Measurements from ENCODE around the gene ZMYND11.
"Not testable (repeated sequence)": the region's sequence is repeated elsewhere in the genome, so short reads cannot be mapped to it uniquely, and the experiment has no call there.

Gene ZMYND11

DNA sequence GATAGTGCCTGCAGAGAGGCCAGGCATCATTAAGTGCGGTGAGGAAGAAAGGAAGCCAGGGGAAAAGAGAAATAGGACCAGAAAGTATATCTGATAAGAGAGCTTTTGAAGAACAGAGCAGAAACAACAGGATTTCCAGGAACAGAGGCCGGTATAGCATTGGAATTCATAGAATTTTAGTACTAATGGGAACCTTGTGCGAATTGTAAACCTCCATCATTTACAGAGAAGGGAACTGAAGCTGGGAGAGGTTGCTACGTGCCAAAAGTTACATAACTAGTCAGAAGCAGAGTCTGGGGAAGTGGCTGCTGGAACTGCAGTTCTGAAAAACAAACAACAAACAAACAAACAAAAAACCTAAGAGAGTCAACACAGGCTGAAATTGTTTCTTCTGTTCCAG is 5.4 kb upstream of the ZMYND11 start:
- Histone ChIP-seq H3K4me3 (no peak overlapping the region), H3K27ac (no peak overlapping the region)

DNA sequence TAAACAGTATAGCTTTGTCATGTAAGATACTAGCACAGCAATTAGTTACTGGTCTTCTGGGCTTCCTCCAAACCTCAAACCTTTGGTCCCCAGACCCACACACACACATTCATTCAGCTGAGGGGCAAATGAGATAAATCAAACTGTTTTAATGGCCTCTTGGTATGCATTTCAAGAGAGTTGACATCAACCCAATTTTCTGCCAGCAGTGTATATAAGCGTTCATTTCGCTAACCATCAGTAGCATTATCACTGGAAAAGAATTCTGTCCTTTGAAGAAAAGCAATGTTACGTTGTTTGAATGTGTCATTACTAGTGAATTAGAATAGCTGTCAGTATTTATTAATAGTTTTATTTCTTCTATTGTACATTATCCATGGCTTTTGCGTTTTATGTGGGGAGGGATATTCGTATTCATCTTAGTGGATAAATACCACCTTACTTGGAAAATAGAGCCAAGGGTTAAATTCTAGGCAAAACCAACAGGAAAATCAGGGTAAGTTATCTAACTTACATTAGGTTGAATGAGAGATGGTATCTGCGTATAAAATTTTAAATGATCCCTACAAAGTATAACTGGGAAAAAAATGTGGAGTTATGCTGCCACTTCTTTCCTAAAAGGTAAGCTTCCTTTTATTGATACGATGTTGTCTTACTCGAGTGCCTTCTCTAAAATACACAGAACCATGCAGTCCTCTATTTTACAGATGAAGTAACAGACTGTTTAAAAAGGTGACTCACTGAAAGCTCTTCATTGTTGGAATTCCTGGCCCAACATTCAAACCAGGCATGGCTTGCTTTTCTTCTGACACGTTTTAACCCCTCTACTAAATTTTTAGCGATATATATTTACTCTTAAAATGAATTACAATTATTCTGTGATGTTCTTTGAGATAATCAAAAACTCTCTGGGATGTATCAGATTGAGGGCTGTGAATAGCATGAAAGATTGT is 2.0 kb upstream of the ZMYND11 start:
- no peak overlapping the region for H3K27ac ChIP-seq
- H3K4me3 ChIP-seq: peak overlapping the region in 1 of 7 experiments; percentile 83

GRCh38 chr10:134247-135131 is 766 bp upstream of the ZMYND11 start:
- Histone ChIP-seq H3K4me3 (peak overlapping the region; percentile 55 to 89 (median 72)), H3K27ac (peak overlapping the region; percentile 89 to 100 (median 98))

DNA sequence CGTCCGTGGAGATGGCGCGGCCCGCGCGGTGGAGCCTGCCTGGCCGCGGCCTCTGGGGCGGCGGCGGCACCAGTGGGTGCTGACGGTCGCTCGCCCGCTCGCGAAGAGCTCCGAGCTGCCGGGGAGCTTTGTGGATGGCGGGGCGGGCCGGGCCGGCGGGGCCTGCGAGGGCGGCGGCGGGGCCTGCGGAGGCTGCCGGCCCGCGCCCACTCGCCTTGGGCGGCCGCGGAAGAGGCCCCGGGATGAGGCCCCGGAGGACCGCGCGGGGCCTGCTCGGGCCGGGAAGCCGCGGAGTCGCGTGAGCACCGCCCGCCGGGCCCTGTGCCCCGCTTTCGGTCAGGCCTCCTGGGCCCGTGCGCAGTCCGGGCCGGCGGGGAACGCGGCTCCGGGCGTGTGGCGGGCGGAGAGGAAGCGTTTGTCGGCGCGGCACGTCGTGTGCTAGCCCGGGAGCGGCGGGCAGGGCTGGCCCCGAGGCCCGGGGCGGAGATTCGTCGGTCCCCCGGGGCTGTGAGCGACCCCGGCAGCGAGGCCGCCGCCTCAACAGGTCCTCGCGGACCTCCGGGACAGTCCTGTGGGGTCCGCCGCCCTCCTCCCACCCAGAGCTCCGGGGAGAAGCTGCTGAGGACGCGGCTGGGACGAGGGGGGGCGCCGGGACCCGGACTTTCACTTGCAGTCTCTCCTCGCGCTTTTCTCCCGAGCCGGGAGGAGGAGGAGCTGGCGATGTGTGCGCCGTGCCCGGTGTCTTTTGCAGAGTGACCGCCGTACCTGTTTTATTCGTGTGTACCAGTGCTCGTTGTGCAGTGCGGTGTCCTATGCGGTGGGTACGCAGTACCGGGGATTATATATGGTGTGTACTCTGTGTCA is 578 bp downstream of the ZMYND11 start:
- H3K27ac ChIP-seq: peak overlapping the region; percentile 92 to 100 (median 98)

DNA sequence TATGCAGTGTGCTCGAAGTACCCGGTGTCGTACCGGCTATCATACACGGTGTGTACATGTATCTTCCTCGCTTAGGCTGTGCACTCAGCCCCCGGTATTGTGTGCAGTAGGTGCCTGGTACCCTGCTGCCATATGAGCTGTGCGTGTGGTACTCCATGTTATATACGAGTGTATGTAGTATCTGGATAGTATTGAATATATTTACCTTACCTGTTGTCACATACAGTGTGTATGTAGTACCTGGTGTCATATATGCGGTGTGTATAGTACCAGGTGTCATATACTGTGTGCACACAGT is 1.2 kb downstream of the ZMYND11 start:
- H3K4me3 ChIP-seq: peak overlapping the region; percentile 55 to 89 (median 72)
- peak overlapping the region in 20 of 21 experiments; percentile 92 to 100 (median 98) for H3K27ac ChIP-seq

More for the DNA sequence above, 578 bp downstream of the ZMYND11 start:
- H3K4me3 ChIP-seq: peak overlapping the region; percentile 55 to 89 (median 72)

DNA sequence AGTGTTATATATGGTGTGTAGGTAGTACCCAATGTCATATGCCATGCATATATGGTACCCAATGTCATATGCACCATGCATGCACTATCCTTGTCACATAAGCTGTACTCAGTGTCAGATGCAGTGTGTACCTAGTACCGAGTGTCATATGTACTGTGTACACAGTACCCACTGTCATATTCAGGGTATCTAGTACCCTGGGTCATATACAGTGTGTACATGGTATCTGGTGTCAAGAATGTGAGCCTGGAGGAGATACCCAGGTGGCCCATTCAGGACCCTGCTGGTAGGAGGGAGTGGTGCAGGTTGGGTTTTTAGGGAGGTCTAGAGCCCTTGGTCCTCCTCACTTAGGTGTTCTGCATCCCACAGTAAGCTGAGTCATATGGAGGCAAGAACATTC is 1.8 kb downstream of the ZMYND11 start:
- no peak overlapping the region for H3K4me3 ChIP-seq
- no peak overlapping the region for H3K27ac ChIP-seq

DNA sequence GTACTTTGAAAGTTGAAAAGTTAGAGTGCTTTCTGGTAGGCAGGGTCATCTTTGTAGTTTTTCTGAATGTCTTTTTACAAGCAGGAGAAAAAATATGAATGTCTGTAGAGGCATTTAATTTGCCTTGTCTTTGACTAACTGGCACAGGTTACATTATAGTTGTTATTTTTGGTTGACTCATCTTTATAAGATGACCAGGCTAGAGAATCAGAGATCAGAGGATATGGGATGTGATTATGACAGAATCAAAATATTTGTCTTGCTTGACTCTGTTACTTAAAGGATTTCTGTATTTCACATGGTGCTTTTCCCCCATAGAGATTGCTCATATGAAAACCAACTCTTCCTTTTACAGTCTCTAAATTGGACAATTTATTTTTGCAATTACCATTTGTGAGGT is 2.4 kb downstream of the ZMYND11 start:
- Histone ChIP-seq H3K4me3 (no peak overlapping the region), H3K27ac (no peak overlapping the region)

GRCh38 chr10:142371-142770 is 7.1 kb downstream of the ZMYND11 start:
- Histone ChIP-seq H3K27ac (no peak overlapping the region), H3K4me3 (no peak overlapping the region)

DNA sequence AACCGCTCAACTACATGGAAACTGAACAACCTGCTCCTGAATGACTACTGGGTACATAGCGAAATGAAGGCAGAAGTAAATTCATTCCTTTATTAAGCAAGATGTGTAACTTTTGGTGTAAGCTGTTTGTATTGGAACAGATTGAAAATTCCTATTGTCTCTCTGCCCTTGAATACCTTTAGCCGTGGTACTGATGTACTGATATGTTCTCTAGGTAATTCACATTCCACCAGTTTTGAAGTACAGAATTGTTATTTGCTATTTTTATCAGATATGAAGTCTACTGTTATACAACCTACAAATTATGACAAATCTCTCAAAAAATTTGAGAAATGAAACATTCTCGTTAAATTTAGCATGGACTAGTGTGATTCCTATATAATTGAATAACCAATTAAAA is 17.7 kb downstream of the ZMYND11 start:
- no peak overlapping the region for H3K4me3 ChIP-seq
- no peak overlapping the region for H3K27ac ChIP-seq

- Histone ChIP-seq H3K27ac (no peak overlapping the region), H3K4me3 (no peak overlapping the region)
Measured at GRCh38 chr10:154348-154747, 19.1 kb downstream of the ZMYND11 start.

DNA sequence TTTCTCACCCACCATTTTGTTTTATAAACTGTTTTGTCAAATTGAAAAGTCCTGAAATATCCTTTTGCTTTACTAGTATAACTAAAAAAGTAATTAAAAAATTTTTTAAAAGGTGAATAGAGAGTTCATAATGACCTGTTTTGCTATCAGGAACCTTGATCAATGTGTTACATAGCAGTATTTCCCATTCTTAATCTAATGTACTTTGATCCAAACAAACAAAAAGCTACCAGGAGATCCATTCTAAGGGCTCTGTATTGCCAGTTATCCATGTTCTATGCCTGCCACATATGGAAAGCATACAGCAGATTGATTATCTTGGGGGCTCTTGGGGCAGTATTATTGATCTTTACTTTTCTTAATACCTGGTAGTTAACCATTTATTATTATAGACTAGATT is 32.1 kb downstream of the ZMYND11 start:
- H3K4me3 ChIP-seq: no peak overlapping the region
- no peak overlapping the region for H3K27ac ChIP-seq

DNA sequence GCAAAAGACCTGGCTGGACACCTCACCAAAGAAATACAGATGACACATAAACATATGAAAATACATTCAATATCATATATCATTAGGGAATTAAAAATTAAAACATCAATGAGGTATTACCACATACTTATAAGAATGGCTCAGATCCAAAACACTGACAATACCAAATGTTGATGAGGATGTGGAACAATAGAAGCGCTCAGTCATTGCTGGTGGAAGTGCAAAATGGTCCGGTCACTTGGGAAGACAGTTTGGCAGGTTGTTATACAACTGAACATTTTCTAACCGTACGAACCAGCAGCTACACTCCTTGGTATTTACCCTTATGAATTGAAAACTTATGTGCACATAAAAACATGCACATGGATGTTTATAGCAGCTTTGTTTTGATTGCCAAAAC is 38.5 kb downstream of the ZMYND11 start:
- Histone ChIP-seq H3K4me3 (no peak overlapping the region), H3K27ac (no peak overlapping the region)

GRCh38 chr10:176677-177076 is 41.4 kb downstream of the ZMYND11 start:
- Histone ChIP-seq H3K27ac (no peak overlapping the region), H3K4me3 (no peak overlapping the region)

DNA sequence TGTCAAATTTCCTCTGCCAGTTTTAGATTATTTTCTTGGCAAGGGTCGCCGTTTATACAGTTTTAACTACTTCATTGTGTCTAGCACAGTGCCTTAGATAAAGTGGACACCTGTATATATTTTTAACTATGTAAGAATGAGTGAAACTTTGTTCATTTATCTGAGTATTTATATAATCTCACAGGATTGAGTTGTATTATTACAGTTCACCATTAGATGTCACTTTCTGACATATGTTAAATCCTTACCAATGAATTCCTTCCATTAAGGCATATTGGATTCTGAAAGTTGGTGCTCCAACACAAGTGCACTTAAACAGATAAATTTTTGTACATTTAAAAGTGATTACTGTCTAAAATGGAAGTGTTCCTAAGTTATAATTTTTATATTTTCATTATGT is 43.0 kb downstream of the ZMYND11 start:
- no peak overlapping the region for H3K27ac ChIP-seq
- H3K4me3 ChIP-seq: no peak overlapping the region

- Histone ChIP-seq H3K27ac (no peak overlapping the region), H3K4me3 (no peak overlapping the region)
Measured at GRCh38 chr10:178723-179122, 43.5 kb downstream of the ZMYND11 start.

GRCh38 chr10:182441-183201 is 47.4 kb downstream of the ZMYND11 start:
- H3K27ac ChIP-seq: peak overlapping the region in 1 of 21 experiments; percentile 29
- H3K4me3 ChIP-seq: no peak overlapping the region

DNA sequence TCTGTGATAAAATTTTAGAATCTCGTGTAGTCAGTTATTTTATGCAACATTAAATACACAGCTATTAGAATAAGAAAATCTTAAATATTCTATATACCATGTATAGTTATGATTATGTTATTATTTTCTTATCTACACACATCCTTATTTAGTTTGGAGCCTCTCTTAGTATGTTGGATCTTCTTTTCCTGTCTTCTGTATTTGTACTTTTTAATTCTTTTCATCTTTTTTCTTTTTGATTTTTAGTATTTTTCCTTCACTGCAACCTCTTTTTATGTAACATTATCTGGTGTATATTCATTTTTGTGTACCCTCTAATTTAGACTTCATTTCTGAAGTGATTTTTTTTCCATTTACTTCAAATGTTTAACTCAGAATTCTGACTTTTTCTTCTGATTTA is 48.9 kb downstream of the ZMYND11 start:
- no peak overlapping the region for H3K4me3 ChIP-seq
- no peak overlapping the region for H3K27ac ChIP-seq

DNA sequence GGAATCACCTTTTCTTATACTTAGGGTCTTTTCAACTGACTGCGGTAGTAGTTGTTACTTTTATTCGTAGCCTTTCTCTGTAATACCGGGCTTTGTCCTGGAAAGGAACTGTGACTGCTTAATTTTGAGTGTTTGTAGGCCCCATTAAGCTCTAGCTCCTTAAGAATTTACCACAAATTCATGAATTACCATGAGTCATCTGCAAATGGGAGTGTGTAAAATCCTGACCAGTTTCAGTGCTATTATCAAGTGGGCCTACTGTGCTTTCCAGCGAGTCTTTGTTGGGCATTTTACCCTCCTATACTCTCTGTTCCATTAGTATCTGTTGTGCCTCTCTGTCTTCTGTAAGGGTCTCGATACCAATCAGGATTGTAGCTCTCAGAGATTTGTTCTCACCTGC is 49.7 kb downstream of the ZMYND11 start:
- Histone ChIP-seq H3K27ac (no peak overlapping the region), H3K4me3 (no peak overlapping the region)

DNA sequence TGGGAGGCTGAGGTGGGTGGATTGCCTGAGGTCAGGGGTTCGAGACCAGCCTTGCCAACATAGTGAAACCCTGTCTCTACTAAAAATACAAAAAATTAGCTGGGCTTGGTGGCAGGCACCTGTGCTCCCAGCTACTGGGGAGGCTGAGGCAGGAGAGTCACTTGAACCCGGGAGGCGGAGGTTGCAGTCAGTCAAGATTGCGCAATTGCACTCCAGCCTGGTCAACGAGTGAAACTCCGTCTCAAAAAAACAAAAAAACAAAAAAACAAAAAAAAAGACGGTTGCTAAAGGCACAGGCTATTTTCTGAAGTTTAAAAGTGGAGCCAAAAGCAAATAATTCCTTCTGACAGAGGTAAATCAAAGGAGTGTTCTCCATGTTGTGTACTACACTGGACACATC is 50.3 kb downstream of the ZMYND11 start:
- not testable (repeated sequence) for H3K27ac ChIP-seq, H3K4me3 ChIP-seq
